ENCODE results near the gene MBP.

MBP gene

GRCh38 chr18:77061946-77062517 lies 70.6 kb downstream of the MBP start:
- peaks cover 69% of the 10 kb centered on the region for H3K4me1 ChIP-seq (ENCODE audit: control insufficient read depth, insufficient read depth, low read length)
- no peak overlapping the region for H3K4me3 ChIP-seq (ENCODE audit: low read length)
- no peak overlapping the region for H3K9ac ChIP-seq (ENCODE audit: low read depth, low read length)
- no peaks in the 10 kb centered on the region for H3K9me3 ChIP-seq (replicated peaks; ENCODE audit: low read length)
- no peak overlapping the region for H3K4me2 ChIP-seq (ENCODE audit: low read length)
- no peaks in the 10 kb centered on the region for H3K27me3 ChIP-seq (ENCODE audit: control insufficient read depth, insufficient read depth, low read length)
- H3K36me3 ChIP-seq (ENCODE audit: insufficient read depth, low read length) = no peaks in the 10 kb centered on the region

GRCh38 chr18:77061281-77061945 lies 71.2 kb downstream of the MBP start:
- Histone ChIP-seq H3K36me3 (ENCODE audit: insufficient read depth, low read length) (no peaks in the 10 kb centered on the region), H3K4me2 (ENCODE audit: low read length) (no peak overlapping the region), H3K9me3 (replicated peaks; ENCODE audit: low read length) (no peaks in the 10 kb centered on the region), H3K27me3 (ENCODE audit: control insufficient read depth, insufficient read depth, low read length) (no peaks in the 10 kb centered on the region), H3K4me3 (ENCODE audit: low read length) (no peak overlapping the region), H3K4me1 (ENCODE audit: control insufficient read depth, insufficient read depth, low read length) (peaks cover 69% of the 10 kb centered on the region), H3K9ac (ENCODE audit: low read depth, low read length) (no peak overlapping the region)

DNA sequence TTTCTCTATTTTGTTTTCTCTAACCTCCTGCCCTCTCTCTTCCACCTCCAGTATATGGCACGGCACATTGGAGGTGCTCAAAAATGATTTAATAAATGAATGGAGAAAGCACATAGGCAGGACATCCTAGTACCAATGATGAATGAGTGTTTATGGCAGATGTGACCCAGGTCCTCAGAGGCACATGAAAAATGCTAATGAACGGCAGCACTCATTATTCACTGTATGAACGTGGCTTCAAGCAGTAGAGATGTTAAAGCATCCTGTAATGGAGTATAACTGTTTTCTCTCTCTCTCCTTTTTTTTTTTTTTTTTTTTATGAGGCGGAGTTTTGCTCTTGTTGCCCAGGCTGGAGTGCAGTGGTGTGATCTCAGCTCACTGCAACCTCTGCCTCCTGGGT lies 72.4 kb downstream of the MBP start:
- no peak overlapping the region for H3K9ac ChIP-seq (ENCODE audit: low read depth, low read length)
- H3K4me2 ChIP-seq (ENCODE audit: low read length) = no peak overlapping the region
- no peak overlapping the region for H3K4me3 ChIP-seq (ENCODE audit: low read length)
- no peaks in the 10 kb centered on the region for H3K36me3 ChIP-seq (ENCODE audit: insufficient read depth, low read length)
- H3K4me1 ChIP-seq (ENCODE audit: control insufficient read depth, insufficient read depth, low read length) = peaks cover 70% of the 10 kb centered on the region
- H3K9me3 ChIP-seq (replicated peaks; ENCODE audit: low read length) = no peaks in the 10 kb centered on the region
- no peaks in the 10 kb centered on the region for H3K27me3 ChIP-seq (ENCODE audit: control insufficient read depth, insufficient read depth, low read length)

- Histone ChIP-seq H3K27me3 (ENCODE audit: control insufficient read depth, insufficient read depth, low read length) (no peaks in the 10 kb centered on the region), H3K4me1 (ENCODE audit: control insufficient read depth, insufficient read depth, low read length) (peaks cover 71% of the 10 kb centered on the region), H3K9me3 (replicated peaks; ENCODE audit: low read length) (no peaks in the 10 kb centered on the region), H3K4me2 (ENCODE audit: low read length) (no peak overlapping the region), H3K36me3 (ENCODE audit: insufficient read depth, low read length) (no peaks in the 10 kb centered on the region), H3K9ac (ENCODE audit: low read depth, low read length) (no peak overlapping the region), H3K4me3 (ENCODE audit: low read length) (no peak overlapping the region)
These were observed 73.2 kb downstream of the MBP start for GRCh38 chr18:77059294-77059916.

DNA sequence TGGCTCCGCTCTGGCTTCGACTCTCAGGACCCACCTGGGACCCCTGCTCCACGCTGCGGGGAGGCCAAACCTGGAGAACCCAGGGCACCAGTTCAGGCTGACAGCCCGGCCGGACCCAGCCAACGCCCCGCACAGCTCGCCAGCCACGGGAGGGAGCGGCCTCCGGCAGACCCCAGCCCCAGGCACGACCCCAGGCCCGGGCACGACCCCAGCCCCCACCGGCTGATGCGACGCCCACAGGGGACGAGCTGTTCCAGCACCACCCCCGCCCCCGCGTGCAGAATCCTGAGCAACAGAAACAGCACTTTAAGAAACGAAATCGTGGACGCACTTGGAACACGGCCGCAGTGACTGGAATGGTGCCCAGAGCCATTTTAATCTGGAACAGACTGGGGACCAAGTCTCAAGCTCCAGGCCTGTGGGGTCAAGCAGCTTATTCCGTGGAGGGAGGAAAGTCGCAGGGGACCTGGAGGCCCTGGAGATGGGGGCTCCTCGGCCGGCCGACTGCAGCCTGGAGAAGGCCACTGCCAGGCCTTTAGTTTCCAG lies 74.2 kb downstream of the MBP start:
- peaks cover 75% of the 10 kb centered on the region for H3K4me1 ChIP-seq (ENCODE audit: control insufficient read depth, insufficient read depth, low read length)
- no peaks in the 10 kb centered on the region for H3K27me3 ChIP-seq (ENCODE audit: control insufficient read depth, insufficient read depth, low read length)
- H3K4me2 ChIP-seq (ENCODE audit: low read length) = peak overlapping the region; percentile 59
- H3K9me3 ChIP-seq (replicated peaks; ENCODE audit: low read length) = no peaks in the 10 kb centered on the region
- no peaks in the 10 kb centered on the region for H3K36me3 ChIP-seq (ENCODE audit: insufficient read depth, low read length)
- peak overlapping the region; percentile 70 for H3K9ac ChIP-seq (ENCODE audit: low read depth, low read length)
- H3K4me3 ChIP-seq (ENCODE audit: low read length) = no peak overlapping the region

GRCh38 chr18:77057006-77057395 lies 75.6 kb downstream of the MBP start:
- H3K9me3 ChIP-seq (replicated peaks; ENCODE audit: low read length) = no peaks in the 10 kb centered on the region
- peaks cover 61% of the 10 kb centered on the region for H3K4me1 ChIP-seq (ENCODE audit: control insufficient read depth, insufficient read depth, low read length)
- H3K27me3 ChIP-seq (ENCODE audit: control insufficient read depth, insufficient read depth, low read length) = no peaks in the 10 kb centered on the region
- H3K4me2 ChIP-seq (ENCODE audit: low read length) = peak overlapping the region; percentile 45
- no peaks in the 10 kb centered on the region for H3K36me3 ChIP-seq (ENCODE audit: insufficient read depth, low read length)
- H3K4me3 ChIP-seq (ENCODE audit: low read length) = no peak overlapping the region
- peak overlapping the region; percentile 19 for H3K9ac ChIP-seq (ENCODE audit: low read depth, low read length)

GRCh38 chr18:77056344-77057005 lies 76.1 kb downstream of the MBP start:
- H3K9ac ChIP-seq (ENCODE audit: low read depth, low read length) = peak overlapping the region; percentile 19
- H3K9me3 ChIP-seq (replicated peaks; ENCODE audit: low read length) = no peaks in the 10 kb centered on the region
- H3K4me2 ChIP-seq (ENCODE audit: low read length) = peak overlapping the region; percentile 45
- no peaks in the 10 kb centered on the region for H3K36me3 ChIP-seq (ENCODE audit: insufficient read depth, low read length)
- peaks cover 56% of the 10 kb centered on the region for H3K4me1 ChIP-seq (ENCODE audit: control insufficient read depth, insufficient read depth, low read length)
- no peaks in the 10 kb centered on the region for H3K27me3 ChIP-seq (ENCODE audit: control insufficient read depth, insufficient read depth, low read length)
- H3K4me3 ChIP-seq (ENCODE audit: low read length) = no peak overlapping the region

- Histone ChIP-seq H3K4me3 (ENCODE audit: low read length) (peak overlapping the region; percentile 17), H3K27me3 (ENCODE audit: control insufficient read depth, insufficient read depth, low read length) (no peaks in the 10 kb centered on the region), H3K9me3 (replicated peaks; ENCODE audit: low read length) (no peaks in the 10 kb centered on the region), H3K36me3 (ENCODE audit: insufficient read depth, low read length) (no peaks in the 10 kb centered on the region), H3K4me2 (ENCODE audit: low read length) (peak overlapping the region; percentile 71), H3K9ac (ENCODE audit: low read depth, low read length) (peak overlapping the region; percentile 46), H3K4me1 (ENCODE audit: control insufficient read depth, insufficient read depth, low read length) (peaks cover 48% of the 10 kb centered on the region)
These were observed 76.9 kb downstream of the MBP start for GRCh38 chr18:77055429-77056300.

- peaks cover 48% of the 10 kb centered on the region for H3K4me1 ChIP-seq (ENCODE audit: control insufficient read depth, insufficient read depth, low read length)
These were observed 77.8 kb downstream of the MBP start for GRCh38 chr18:77054606-77055428.

GRCh38 chr18:77054288-77054605 lies 78.3 kb downstream of the MBP start:
- Histone ChIP-seq H3K36me3 (ENCODE audit: insufficient read depth, low read length) (no peaks in the 10 kb centered on the region), H3K4me1 (ENCODE audit: control insufficient read depth, insufficient read depth, low read length) (peaks cover 48% of the 10 kb centered on the region), H3K9ac (ENCODE audit: low read depth, low read length) (peak overlapping the region; percentile 46), H3K27me3 (ENCODE audit: control insufficient read depth, insufficient read depth, low read length) (no peaks in the 10 kb centered on the region), H3K9me3 (replicated peaks; ENCODE audit: low read length) (no peaks in the 10 kb centered on the region), H3K4me2 (ENCODE audit: low read length) (peak overlapping the region; percentile 71), H3K4me3 (ENCODE audit: low read length) (peak overlapping the region; percentile 42)

More at GRCh38 chr18:77054606-77055428, 77.8 kb downstream of the MBP start:
- Histone ChIP-seq H3K36me3 (ENCODE audit: insufficient read depth, low read length) (no peaks in the 10 kb centered on the region), H3K9ac (ENCODE audit: low read depth, low read length) (peak overlapping the region; percentile 46), H3K27me3 (ENCODE audit: control insufficient read depth, insufficient read depth, low read length) (no peaks in the 10 kb centered on the region), H3K4me2 (ENCODE audit: low read length) (peak overlapping the region; percentile 71), H3K4me3 (ENCODE audit: low read length) (peak overlapping the region; percentile 42), H3K9me3 (replicated peaks; ENCODE audit: low read length) (no peaks in the 10 kb centered on the region)

All from skeletal muscle satellite cell (primary cell).